Fibroblast of lung (primary cell): ENCODE results near the gene TBL1X.

Source experiments
- CTCF ChIP-seq, 2 donors: IDR thresholded peaks in 1 of 2; conservative IDR thresholded peaks in 1 of 2; 1 replicate in 1 of 2; 2 replicates in 1 of 2; pipeline ENCODE4 v1.5.1; 2011 to 2012; ENCODE audit warnings: low read length in 2 of 2, control low read depth in 1 of 2, inconsistent platforms in 1 of 2, low read depth in 1 of 2, mild to moderate bottlenecking in 1 of 2
- EZH2 ChIP-seq: IDR thresholded peaks from 2 replicates; pipeline ENCODE4 v1.5.1; 2012; ENCODE audit warnings: low read length, control low read depth, mild to moderate bottlenecking; ENCODE audit errors: missing control alignments

GRCh38 chrX:9582956-9583355, 118.1 kb downstream of the TBL1X start:
- no peak for TF ChIP-seq CTCF (conservative IDR thresholded peaks at IDR 0.05 in 1 of 2, IDR thresholded peaks at IDR 0.05 in 1 of 2; ENCODE audit: low read depth in 1 of 2, low read length in 2 of 2)
- no peak for TF ChIP-seq EZH2
